ENCODE data around the gene PPARD. TPM values are rescaled to one million over a fixed set of nuclear protein-coding genes. Genes with fewer than 3 reads are reported as not detected.
A peak's percentile ranks its signal among the peaks of the same experiment; 100 is the strongest.

PPARD gene
- total and polyA plus RNA-seq, 2 of the 13 experiments (the other 11 are each of a cell fraction or from before 2014, with no cell fraction given): 6.1 to 13.3 TPM

GRCh38 chr6:35468181-35468979 lies 126.0 kb downstream of the PPARD start, which contains the start of gene RPL10A (continued):
- TF ChIP-seq GMEB2 (CRISPR knock-in tag; IDR thresholded peaks at IDR 0.05; ENCODE audit: low read depth): 0 out of 2 replicates have a peak, but pooled peaks have one; percentile 18
- 0 out of 2 replicates have a peak, but pooled peaks have one; percentile 55 for TF ChIP-seq U2AF2 (IDR thresholded peaks at IDR 0.05; ENCODE audit: low read depth, low read length)
- peak; percentile 88 for TF ChIP-seq ZNF558 (CRISPR knock-in tag; IDR thresholded peaks at IDR 0.05; ENCODE audit: borderline replicate concordance)
- TF ChIP-seq KDM5A (IDR thresholded peaks at IDR 0.05; ENCODE audit: borderline replicate concordance, low read length): peak; percentile 62
- peak; percentile 87 for TF ChIP-seq TFDP2 (CRISPR knock-in tag; IDR thresholded peaks at IDR 0.05)
- TF ChIP-seq MYC (CRISPR knock-in tag; IDR thresholded peaks at IDR 0.05; ENCODE audit: borderline replicate concordance): peak; percentile 100
- peak; percentile 94; the same call in 1 of the 2 replicates for TF ChIP-seq ZNF550 (CRISPR knock-in tag; IDR thresholded peaks at IDR 0.05; ENCODE audit: borderline replicate concordance)
- TF ChIP-seq ZNF232 (CRISPR knock-in tag; IDR thresholded peaks at IDR 0.05; ENCODE audit: borderline replicate concordance): peak; percentile 85
- TF ChIP-seq SOX5 (CRISPR knock-in tag; IDR thresholded peaks at IDR 0.05; ENCODE audit: borderline replicate concordance): peak; percentile 65
- TF ChIP-seq REL (CRISPR knock-in tag; conservative IDR thresholded peaks at IDR 0.05): peak; percentile 93
- TF ChIP-seq GPBP1L1 (CRISPR knock-in tag; IDR thresholded peaks at IDR 0.05): no peak
- peak; percentile 38; the same call in 1 of the 2 replicates for TF ChIP-seq CENPT (CRISPR knock-in tag; IDR thresholded peaks at IDR 0.05; ENCODE audit: low read depth)
- peak; percentile 80; the same call in 1 of the 2 replicates for TF ChIP-seq MEF2D (CRISPR knock-in tag; IDR thresholded peaks at IDR 0.05)
- TF ChIP-seq IKZF1 (IDR thresholded peaks at IDR 0.05): no peak
- TF ChIP-seq CREM (IDR thresholded peaks at IDR 0.05): no peak
- TF ChIP-seq CREM (CRISPR knock-in tag; IDR thresholded peaks at IDR 0.05): no peak
- no peak for TF ChIP-seq ATM (IDR thresholded peaks at IDR 0.05; ENCODE audit: borderline replicate concordance)
- peak; percentile 92 for TF ChIP-seq MAF1 (CRISPR knock-in tag; IDR thresholded peaks at IDR 0.05; ENCODE audit: borderline replicate concordance)
- no peak for TF ChIP-seq ZNF770 (CRISPR knock-in tag; IDR thresholded peaks at IDR 0.05)
- TF ChIP-seq TEAD3 (CRISPR knock-in tag; optimal IDR thresholded peaks at IDR 0.05; ENCODE audit: borderline replicate concordance): peak; percentile 78
- peak in 1 of 2 experiments; percentile 100; a peak in 2 of 4 replicates for TF ChIP-seq POLR2A (IDR thresholded peaks at IDR 0.05; ENCODE audit: insufficient read depth in 1 of 2, low read depth in 2 of 2, low read length in 2 of 2)
- TF ChIP-seq RARG (CRISPR knock-in tag; IDR thresholded peaks at IDR 0.05; ENCODE audit: low read depth): no peak
- TF ChIP-seq ZNF335 (CRISPR knock-in tag; IDR thresholded peaks at IDR 0.05): peak; percentile 94
- peak; percentile 21 for TF ChIP-seq KLF13 (CRISPR knock-in tag; IDR thresholded peaks at IDR 0.05)
- peak; percentile 82 for TF ChIP-seq CEBPG (CRISPR knock-in tag; IDR thresholded peaks at IDR 0.05)

Measured in HepG2 (cell line).